Osteoblast (primary cell): ENCODE measurements around the gene CACNA1I. TPM values are rescaled to one million over a fixed set of nuclear protein-coding genes. Genes with fewer than 3 reads are reported as not detected.

Experiments used
- DNase-seq: peaks from one replicate; pipeline ENCODE4 v3.0.0; 2011; ENCODE audit warnings: low spot score, mixed read lengths; ENCODE audit not compliant: insufficient read length; ENCODE audit errors: missing footprints
- H2AFZ ChIP-seq: 2 replicates; pipeline ENCODE4 v1.6.0; 2011; ENCODE audit warnings: mild to moderate bottlenecking, low read length
- H3K27ac ChIP-seq: 2 replicates; pipeline ENCODE4 v1.5.1; 2011; ENCODE audit warnings: mild to moderate bottlenecking, low read depth, low read length, moderate library complexity
- H3K27me3 ChIP-seq: 2 replicates; pipeline ENCODE4 v1.6.0; 2012; ENCODE audit warnings: mild to moderate bottlenecking, control low read depth, inconsistent platforms, low read length, moderate library complexity; ENCODE audit not compliant: insufficient read depth
- H3K36me3 ChIP-seq: 2 replicates; pipeline ENCODE4 v1.5.1; 2011; ENCODE audit warnings: mild to moderate bottlenecking, low read length, control low read depth, moderate library complexity; ENCODE audit not compliant: insufficient read depth
- H3K4me1 ChIP-seq: 2 replicates; pipeline ENCODE4 v1.5.1; 2011; ENCODE audit warnings: mild to moderate bottlenecking, low read length, control low read depth, moderate library complexity; ENCODE audit not compliant: insufficient read depth
- H3K4me2 ChIP-seq: 2 replicates; pipeline ENCODE4 v1.6.0; 2011; ENCODE audit warnings: mild to moderate bottlenecking, low read length; ENCODE audit not compliant: insufficient read depth
- H3K4me3 ChIP-seq: fragments of 200-600 bp; sonication (generic); 3 replicates; pipeline ENCODE4 v1.5.1; 2012; ENCODE audit warnings: mild to moderate bottlenecking, low read length, inconsistent platforms; ENCODE audit not compliant: insufficient read depth
- H3K79me2 ChIP-seq: 2 replicates; pipeline ENCODE4 v1.6.0; 2012; ENCODE audit warnings: mild to moderate bottlenecking, low read length, control low read depth, inconsistent platforms; ENCODE audit not compliant: insufficient read depth
- H3K9me3 ChIP-seq: 2 replicates; pipeline ENCODE4 v1.5.1; 2011; ENCODE audit warnings: low read depth, low read length, control low read depth
- H4K20me1 ChIP-seq: 2 replicates; pipeline ENCODE4 v1.6.0; 2012; ENCODE audit warnings: mild to moderate bottlenecking, low read length, control low read depth; ENCODE audit not compliant: insufficient read depth
- CTCF ChIP-seq: IDR thresholded peaks from 2 replicates; pipeline ENCODE4 v1.5.1; 2011; ENCODE audit warnings: mild to moderate bottlenecking, low read depth, low read length, moderate library complexity; ENCODE audit errors: extremely low read depth
- total RNA-seq: library from RNA; depleted of rRNA; stranded (reverse); fragments of >200 nt; gene quantifications from 2 replicates; pipeline ENCODE4 v1.2.3, GENCODE V29; 2012

CACNA1I gene
- total RNA-seq, 1 donor, result under 0.01 TPM

- Histone ChIP-seq H3K27ac (no peak overlapping the region), H3K4me3 (no peak overlapping the region), H3K79me2 (no peaks in the 10 kb centered on the region), H3K36me3 (no peaks in the 10 kb centered on the region), H4K20me1 (no peaks in the 10 kb centered on the region), H3K9me3 (no peaks in the 10 kb centered on the region), H3K27me3 (peaks cover 21% of the 10 kb centered on the region), H3K4me2 (no peak overlapping the region), H3K4me1 (no peaks in the 10 kb centered on the region), H2AFZ (no peak overlapping the region)
- DNase-seq, result peak; percentile 69
- TF ChIP-seq CTCF, result no peak
Observed at GRCh38 chr22:39600491-39601179, 30.1 kb downstream of the CACNA1I start.

- Histone ChIP-seq H3K4me2 (no peak overlapping the region), H3K36me3 (no peaks in the 10 kb centered on the region), H3K9me3 (no peaks in the 10 kb centered on the region), H2AFZ (no peak overlapping the region), H3K27me3 (peaks cover 21% of the 10 kb centered on the region), H4K20me1 (no peaks in the 10 kb centered on the region), H3K79me2 (no peaks in the 10 kb centered on the region), H3K27ac (no peak overlapping the region), H3K4me1 (no peaks in the 10 kb centered on the region), H3K4me3 (no peak overlapping the region)
- peak; percentile 68 for DNase-seq
- no peak for TF ChIP-seq CTCF
Observed at GRCh38 chr22:39601180-39601535, 30.6 kb downstream of the CACNA1I start.

- Histone ChIP-seq H2AFZ (no peak overlapping the region), H3K27ac (no peak overlapping the region), H3K79me2 (no peaks in the 10 kb centered on the region), H3K36me3 (no peaks in the 10 kb centered on the region), H4K20me1 (no peaks in the 10 kb centered on the region), H3K4me3 (no peak overlapping the region), H3K4me1 (no peaks in the 10 kb centered on the region), H3K9me3 (no peaks in the 10 kb centered on the region), H3K27me3 (peaks cover 7% of the 10 kb centered on the region), H3K4me2 (no peak overlapping the region)
- no peak for DNase-seq
- TF ChIP-seq CTCF, result no peak
Observed at GRCh38 chr22:39603345-39603744, 32.8 kb downstream of the CACNA1I start.

- Histone ChIP-seq H4K20me1 (no peaks in the 10 kb centered on the region), H3K4me3 (no peak overlapping the region), H3K4me1 (no peaks in the 10 kb centered on the region), H3K27ac (no peak overlapping the region), H3K4me2 (no peak overlapping the region), H3K9me3 (no peaks in the 10 kb centered on the region), H3K27me3 (peaks cover 3% of the 10 kb centered on the region), H3K36me3 (no peaks in the 10 kb centered on the region), H3K79me2 (no peaks in the 10 kb centered on the region), H2AFZ (no peak overlapping the region)
- TF ChIP-seq CTCF, result no peak
- no peak for DNase-seq
Observed at GRCh38 chr22:39610246-39610645, 39.7 kb downstream of the CACNA1I start.
